A673 (cell line): Measurements from ENCODE around the gene LAMB4.

Experiments used
- CTCF ChIP-seq: fragments of 300-800, 200-600 bp; sonication (generic); conservative IDR thresholded peaks from 2 replicates; pipeline ENCODE4 v1.5.1; 2017; ENCODE audit warnings: low read depth, mild to moderate bottlenecking, antibody characterized with exemption, low read length, moderate library complexity, mixed read lengths
- EZH2 ChIP-seq: fragments of 200-600 bp; sonication (generic); IDR thresholded peaks from 2 replicates; pipeline ENCODE4 v1.6.1; 2017; ENCODE audit warnings: borderline replicate concordance, low read depth, mild to moderate bottlenecking, mixed read lengths, antibody characterized with exemption, low read length; ENCODE audit not compliant: poor library complexity, severe bottlenecking

DNA sequence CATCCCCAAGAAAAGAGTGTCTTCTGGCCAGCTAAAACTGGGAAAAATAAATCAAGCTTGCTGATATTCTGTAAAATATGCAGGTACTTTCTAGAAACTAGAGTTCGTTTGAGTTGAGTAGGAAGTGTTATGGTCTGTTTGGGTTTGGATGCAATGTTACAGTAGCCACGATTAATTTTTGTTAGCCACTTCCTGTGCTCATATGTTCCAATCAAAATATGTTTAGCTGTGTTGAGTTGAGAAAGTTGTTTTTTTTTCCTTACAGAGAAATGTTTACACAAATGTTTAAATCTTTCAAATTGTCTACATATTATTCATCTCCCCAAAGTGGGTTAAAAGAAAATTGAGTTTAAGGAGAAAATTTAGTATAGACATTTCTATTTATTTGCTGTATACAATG is 115.9 kb downstream of the LAMB4 start:
- TF ChIP-seq CTCF (no peak), EZH2 (no peak)
